Endothelial cell (in vitro differentiated cells): ENCODE data around the gene CLBA1. TPM values are rescaled to one million over a fixed set of nuclear protein-coding genes. Genes with fewer than 3 reads are reported as not detected.

Experiments used
- DNase-seq: peaks from one replicate; pipeline ENCODE4 v3.0.0; 2021; ENCODE audit warnings: low spot score
- H3K27ac Mint-ChIP-seq: one replicate; pipeline ENCODE4 v1.8.0; 2021; ENCODE audit warnings: mixed read lengths, inconsistent platforms; ENCODE audit not compliant: unreplicated experiment
- H3K27me3 Mint-ChIP-seq: one replicate; pipeline ENCODE4 v1.8.0; 2021; ENCODE audit warnings: mild to moderate bottlenecking, moderate library complexity, mixed read lengths, inconsistent platforms; ENCODE audit not compliant: unreplicated experiment
- H3K36me3 Mint-ChIP-seq: one replicate; pipeline ENCODE4 v1.8.0; 2021; ENCODE audit warnings: mild to moderate bottlenecking, low read depth, mixed read lengths, inconsistent platforms; ENCODE audit not compliant: unreplicated experiment
- H3K4me1 Mint-ChIP-seq: one replicate; pipeline ENCODE4 v1.8.0; 2021; ENCODE audit warnings: mild to moderate bottlenecking, mixed read lengths, inconsistent platforms; ENCODE audit not compliant: unreplicated experiment
- H3K4me3 Mint-ChIP-seq: one replicate; pipeline ENCODE4 v1.8.0; 2021; ENCODE audit warnings: mild to moderate bottlenecking, mixed read lengths, inconsistent platforms; ENCODE audit not compliant: unreplicated experiment
- H3K9me3 Mint-ChIP-seq: one replicate; pipeline ENCODE4 v1.8.0; 2021; ENCODE audit warnings: mixed read lengths, inconsistent platforms; ENCODE audit not compliant: unreplicated experiment
- total RNA-seq: library from RNA; stranded (reverse); fragmentation: NEBNext Ultra II Directional; extraction: Animal tissue kit (Norgen Biotek cat#: 25700); gene quantifications from one replicate; pipeline ENCODE4 v1.2.1, GENCODE V29; 2021; ENCODE audit not compliant: unreplicated experiment
- TF ChIP-seq, protein P1 (sequence below): fragments of 200-600 bp; sonication (generic); IDR thresholded peaks from one replicate; pipeline ENCODE4 v1.5.0; 2021; ENCODE audit warnings: antibody characterized with exemption; ENCODE audit not compliant: unreplicated experiment

The CLBA1 gene
- total RNA-seq, 1 donor from 2014 or later = 13.5 TPM

DNA sequence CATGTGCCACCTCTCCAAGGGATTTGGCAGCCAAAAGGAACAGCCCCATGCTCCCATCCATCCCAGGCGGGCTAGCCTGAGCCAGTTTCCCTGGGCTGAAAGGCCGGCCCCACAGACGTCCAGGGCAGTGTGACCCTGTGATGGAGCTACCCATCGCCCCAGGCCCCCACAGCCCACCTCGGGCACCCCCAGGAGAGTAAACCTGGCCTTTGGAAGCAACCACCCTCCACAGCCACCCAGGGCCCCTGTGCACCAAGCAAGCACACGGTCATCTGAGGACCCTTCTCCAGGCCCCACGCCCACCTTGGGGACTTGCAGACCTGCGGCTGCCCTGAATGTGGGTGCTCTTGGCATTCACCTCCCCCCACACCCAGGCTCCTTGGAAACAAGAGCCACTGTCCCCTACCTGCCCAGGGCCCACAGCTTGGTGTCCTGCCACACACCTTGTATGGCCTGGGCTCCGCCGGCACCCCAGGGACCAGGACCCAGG is 15.8 kb upstream of the CLBA1 start:
- H3K4me3 Mint-ChIP-seq = no peak overlapping the region
- H3K27ac Mint-ChIP-seq = no peak overlapping the region
- peaks cover 10% of the 10 kb centered on the region for H3K27me3 Mint-ChIP-seq
- no peaks in the 10 kb centered on the region for H3K9me3 Mint-ChIP-seq
- peaks cover 12% of the 10 kb centered on the region for H3K4me1 Mint-ChIP-seq
- no peaks in the 10 kb centered on the region for H3K36me3 Mint-ChIP-seq
- TF ChIP-seq, protein P1, sequence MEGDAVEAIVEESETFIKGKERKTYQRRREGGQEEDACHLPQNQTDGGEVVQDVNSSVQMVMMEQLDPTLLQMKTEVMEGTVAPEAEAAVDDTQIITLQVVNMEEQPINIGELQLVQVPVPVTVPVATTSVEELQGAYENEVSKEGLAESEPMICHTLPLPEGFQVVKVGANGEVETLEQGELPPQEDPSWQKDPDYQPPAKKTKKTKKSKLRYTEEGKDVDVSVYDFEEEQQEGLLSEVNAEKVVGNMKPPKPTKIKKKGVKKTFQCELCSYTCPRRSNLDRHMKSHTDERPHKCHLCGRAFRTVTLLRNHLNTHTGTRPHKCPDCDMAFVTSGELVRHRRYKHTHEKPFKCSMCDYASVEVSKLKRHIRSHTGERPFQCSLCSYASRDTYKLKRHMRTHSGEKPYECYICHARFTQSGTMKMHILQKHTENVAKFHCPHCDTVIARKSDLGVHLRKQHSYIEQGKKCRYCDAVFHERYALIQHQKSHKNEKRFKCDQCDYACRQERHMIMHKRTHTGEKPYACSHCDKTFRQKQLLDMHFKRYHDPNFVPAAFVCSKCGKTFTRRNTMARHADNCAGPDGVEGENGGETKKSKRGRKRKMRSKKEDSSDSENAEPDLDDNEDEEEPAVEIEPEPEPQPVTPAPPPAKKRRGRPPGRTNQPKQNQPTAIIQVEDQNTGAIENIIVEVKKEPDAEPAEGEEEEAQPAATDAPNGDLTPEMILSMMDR = no peak
- DNase-seq = no peak

DNA sequence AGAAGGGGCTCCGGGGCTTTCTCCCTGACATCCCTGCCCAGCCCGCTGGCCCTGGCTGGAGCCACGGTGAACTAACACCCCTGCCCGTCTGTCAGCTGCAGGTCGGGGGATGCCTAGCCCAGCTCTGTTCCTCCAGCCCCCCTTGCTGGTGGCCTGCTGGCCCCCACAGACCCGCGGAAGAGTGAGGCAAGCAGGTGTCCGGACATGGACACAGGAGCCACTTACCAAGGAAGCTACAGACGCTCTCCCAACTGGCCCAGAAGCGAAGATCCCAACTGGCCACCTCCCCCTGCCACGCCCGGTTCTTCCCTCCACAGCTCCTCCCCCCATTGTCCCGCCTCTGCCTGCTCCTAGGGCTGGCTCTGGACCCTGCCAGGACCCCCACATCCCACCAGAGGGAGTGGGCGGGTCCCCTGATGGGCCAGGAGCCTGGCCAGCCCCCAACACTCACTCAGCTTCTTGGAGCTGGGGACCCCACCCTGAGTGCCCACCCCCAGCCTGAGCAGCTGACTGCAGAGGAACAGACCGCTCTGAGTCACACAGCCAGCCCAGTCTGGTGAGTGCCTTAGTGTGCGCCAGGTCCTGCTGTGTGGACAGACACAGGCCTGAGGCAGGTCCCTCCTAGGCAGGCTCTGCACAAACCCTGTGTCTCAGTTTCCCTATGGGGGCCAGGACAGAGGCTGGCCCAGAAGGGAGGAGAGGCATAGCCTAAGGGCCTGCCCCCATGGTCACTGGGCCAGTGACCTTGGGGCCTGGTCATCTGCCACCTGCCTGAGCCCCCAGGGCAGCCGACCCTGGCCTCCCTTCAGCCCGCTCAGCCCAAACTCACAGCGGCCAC is 15.1 kb upstream of the CLBA1 start:
- no peak overlapping the region for H3K4me3 Mint-ChIP-seq
- no peaks in the 10 kb centered on the region for H3K36me3 Mint-ChIP-seq
- no peak for DNase-seq
- TF ChIP-seq, protein P1 = no peak
- no peaks in the 10 kb centered on the region for H3K9me3 Mint-ChIP-seq
- H3K27ac Mint-ChIP-seq = no peak overlapping the region
- peaks cover 12% of the 10 kb centered on the region for H3K4me1 Mint-ChIP-seq
- H3K27me3 Mint-ChIP-seq = peaks cover 10% of the 10 kb centered on the region

DNA sequence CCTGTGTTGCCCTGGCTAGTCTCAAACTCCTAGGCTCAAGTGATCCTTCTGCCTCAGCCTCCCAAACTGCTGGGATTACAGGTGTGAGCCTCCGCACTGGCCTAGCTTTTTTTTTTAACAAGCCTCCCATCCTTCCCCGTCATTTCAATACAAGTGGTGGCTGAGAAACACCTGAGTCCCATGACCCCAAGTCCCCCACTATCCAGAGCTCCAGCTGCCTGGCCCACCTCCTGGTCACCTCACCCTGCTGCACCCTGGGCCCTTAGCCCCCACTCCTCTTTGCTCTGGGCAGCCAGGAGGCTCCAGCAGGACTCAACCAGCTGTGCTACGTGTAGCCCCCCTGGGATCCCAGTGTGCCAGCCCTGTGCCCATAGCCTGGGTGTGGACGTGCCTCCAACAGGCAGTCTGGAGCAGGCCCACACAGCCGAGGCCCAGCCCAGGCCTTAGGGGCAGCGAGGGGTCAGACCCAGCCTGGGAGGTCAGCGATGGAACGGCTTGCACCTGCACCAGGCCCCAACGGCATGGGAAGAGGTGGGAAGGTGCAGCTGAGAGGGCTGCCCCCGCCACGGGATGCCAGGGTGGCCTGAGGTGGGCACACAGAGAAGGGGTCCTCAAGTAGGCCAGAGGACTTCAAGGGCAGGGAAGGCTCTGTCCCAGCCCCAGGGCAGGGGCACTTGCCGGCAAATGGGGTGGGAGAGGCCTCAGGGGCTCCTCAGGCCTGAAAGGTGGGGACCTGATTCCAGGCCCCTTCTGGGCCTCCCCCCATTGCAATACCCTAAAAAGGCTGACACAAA is 13.9 kb upstream of the CLBA1 start:
- Mint-ChIP-seq H3K9me3 (no peaks in the 10 kb centered on the region), H3K4me1 (peaks cover 15% of the 10 kb centered on the region), H3K27me3 (peaks cover 10% of the 10 kb centered on the region), H3K27ac (no peak overlapping the region), H3K36me3 (no peaks in the 10 kb centered on the region), H3K4me3 (no peak overlapping the region)
- TF ChIP-seq, protein P1 = no peak
- no peak for DNase-seq

DNA sequence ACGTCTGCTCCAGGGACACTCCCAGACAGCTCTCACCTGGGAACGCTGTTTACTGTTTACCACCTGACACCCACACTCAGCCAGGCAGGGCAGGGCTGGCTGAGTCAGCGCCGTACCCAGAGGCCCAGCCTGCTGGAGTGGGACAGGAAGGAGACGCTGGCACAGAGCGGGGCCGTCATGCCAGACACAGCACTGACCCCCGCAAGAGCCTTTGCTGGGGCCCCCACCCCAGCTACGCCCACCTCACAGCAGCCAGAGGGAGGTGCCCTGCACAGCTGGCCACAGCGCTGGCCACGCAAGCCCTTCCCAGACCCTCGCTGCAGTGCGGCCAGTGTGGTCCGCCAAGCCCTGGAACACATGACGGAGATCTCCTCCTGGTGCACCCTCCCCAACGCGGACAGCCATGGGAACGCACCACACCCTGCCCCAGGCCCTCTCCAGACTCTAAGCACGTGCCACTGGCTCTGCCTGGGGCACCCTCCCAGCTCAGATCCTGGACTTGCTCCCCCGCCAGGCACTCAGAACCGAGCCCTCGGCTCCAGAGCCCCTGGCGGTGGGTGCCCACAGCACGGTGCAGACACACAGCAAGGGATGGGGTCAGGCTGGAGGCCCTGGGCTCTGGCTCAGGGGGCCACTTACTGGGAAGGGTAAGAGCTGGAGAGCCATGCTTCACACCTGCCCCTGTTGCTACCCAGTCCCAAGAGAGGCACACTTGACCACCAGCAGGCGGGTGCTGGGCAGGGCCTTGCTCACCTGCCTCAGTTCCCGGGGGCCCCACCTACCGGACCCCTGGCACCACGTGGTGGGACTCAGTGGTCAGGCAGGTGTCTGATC is 13.1 kb upstream of the CLBA1 start:
- Mint-ChIP-seq H3K4me1 (peaks cover 15% of the 10 kb centered on the region), H3K27me3 (peaks cover 10% of the 10 kb centered on the region), H3K36me3 (no peaks in the 10 kb centered on the region), H3K4me3 (no peak overlapping the region), H3K9me3 (no peaks in the 10 kb centered on the region), H3K27ac (no peak overlapping the region)
- TF ChIP-seq, protein P1 = no peak
- DNase-seq = no peak
